SK-N-SH treated with all-trans-retinoic acid at 6 μM for 48 hours (cell line): ENCODE data around the gene THAP10.

Experiments used
- ATAC-seq: fragments of 200-7000 bp; cut with Tn5 transposase; 3 replicates; pipeline ENCODE4 v1.9.1; 2020; ENCODE audit warnings: mild to moderate bottlenecking, moderate library complexity
- ARNTL ChIP-seq: fragments of 450-650 bp; formaldehyde crosslinking; IDR thresholded peaks from 2 replicates; pipeline ENCODE4 v1.5.0; 2020; ENCODE audit warnings: low read depth, mild to moderate bottlenecking, moderate library complexity, borderline replicate concordance
- CREB5 ChIP-seq: fragments of 250-450 bp; sonication (Bioruptor Pico); IDR thresholded peaks from 2 replicates; pipeline ENCODE4 v1.5.1; 2020; ENCODE audit warnings: low read depth, mild to moderate bottlenecking, moderate library complexity
- CSDC2 ChIP-seq: fragments of 250-450 bp; sonication (Bioruptor Pico); IDR thresholded peaks from 2 replicates; pipeline ENCODE4 v1.5.0; 2020; ENCODE audit warnings: mild to moderate bottlenecking, moderate library complexity
- CSRNP3 ChIP-seq: fragments of 250-450 bp; sonication (Bioruptor Pico); IDR thresholded peaks from 2 replicates; pipeline ENCODE4 v1.5.1; 2021; ENCODE audit warnings: mild to moderate bottlenecking, moderate library complexity
- ISL1 ChIP-seq: fragments of 250-450 bp; sonication (Bioruptor Pico); IDR thresholded peaks from 2 replicates; pipeline ENCODE4 v2.1.2; 2022; ENCODE audit warnings: mild to moderate bottlenecking, moderate library complexity
- OSR1 ChIP-seq: fragments of 250-450 bp; sonication (Bioruptor Pico); IDR thresholded peaks from 2 replicates; pipeline ENCODE4 v1.8.0; 2022; ENCODE audit warnings: moderate library complexity, mild to moderate bottlenecking, inconsistent platforms
- PATZ1 ChIP-seq: fragments of 250-450 bp; sonication (Bioruptor Pico); IDR thresholded peaks from 2 replicates; pipeline ENCODE4 v1.8.0; 2020; ENCODE audit warnings: mild to moderate bottlenecking, moderate library complexity, borderline replicate concordance
- POU6F1 ChIP-seq: fragments of 250-450 bp; sonication (Bioruptor Pico); IDR thresholded peaks from 2 replicates; pipeline ENCODE4 v1.8.0; 2021; ENCODE audit warnings: low read depth, mild to moderate bottlenecking, moderate library complexity, borderline replicate concordance
- PPARA ChIP-seq: fragments of 250-450 bp; sonication (Bioruptor Pico); IDR thresholded peaks from 2 replicates; pipeline ENCODE4 v1.5.0; 2020; ENCODE audit warnings: mild to moderate bottlenecking, borderline replicate concordance
- RARB ChIP-seq: fragments of 250-450 bp; sonication (Bioruptor Pico); IDR thresholded peaks from 2 replicates; pipeline ENCODE4 v1.8.0; 2021; ENCODE audit warnings: mild to moderate bottlenecking, moderate library complexity
- SNAI2 ChIP-seq: fragments of 250-450 bp; sonication (Bioruptor Pico); IDR thresholded peaks from 2 replicates; pipeline ENCODE4 v1.5.0; 2020; ENCODE audit warnings: mild to moderate bottlenecking, moderate library complexity
- TCF4 ChIP-seq: fragments of 250-450 bp; sonication (Bioruptor Pico); IDR thresholded peaks from 2 replicates; pipeline ENCODE4 v1.8.0; 2021; ENCODE audit warnings: mild to moderate bottlenecking, moderate library complexity, borderline replicate concordance
- TSHZ2 ChIP-seq: fragments of 250-450 bp; sonication (Bioruptor Pico); IDR thresholded peaks from 2 replicates; pipeline ENCODE4 v1.5.0; 2020; ENCODE audit warnings: mild to moderate bottlenecking, moderate library complexity
- ZC3H10 ChIP-seq: fragments of 250-450 bp; sonication (Bioruptor Pico); IDR thresholded peaks from 2 replicates; pipeline ENCODE4 v1.5.1; 2021; ENCODE audit warnings: mild to moderate bottlenecking, moderate library complexity
- ZFP30 ChIP-seq: fragments of 450-650 bp; formaldehyde crosslinking; IDR thresholded peaks from 2 replicates; pipeline ENCODE4 v1.5.0; 2022; ENCODE audit warnings: mild to moderate bottlenecking, moderate library complexity
- ZNF565 ChIP-seq: fragments of 450-650 bp; formaldehyde crosslinking; conservative IDR thresholded peaks from 2 replicates; pipeline ENCODE4 v1.5.0; 2020; ENCODE audit warnings: low read depth, mild to moderate bottlenecking, moderate library complexity
- ZNF70 ChIP-seq: fragments of 450-650 bp; formaldehyde crosslinking; IDR thresholded peaks from 2 replicates; pipeline ENCODE4 v1.5.0; 2020; ENCODE audit warnings: mild to moderate bottlenecking, moderate library complexity
- ZNF8 ChIP-seq: fragments of 450-650 bp; formaldehyde crosslinking; IDR thresholded peaks from 2 replicates; pipeline ENCODE4 v1.5.0; 2020; ENCODE audit warnings: mild to moderate bottlenecking, moderate library complexity

THAP10 gene

GRCh38 chr15:70923311-70924080 is 31.3 kb upstream of the THAP10 start:
- no peak for TF ChIP-seq CREB5 (CRISPR knock-in tag)
- TF ChIP-seq RARB (CRISPR knock-in tag), result no peak
- no peak for TF ChIP-seq CSRNP3 (CRISPR knock-in tag)
- TF ChIP-seq CSDC2 (CRISPR knock-in tag), result no peak
- no peak for TF ChIP-seq ZFP30
- no peak for TF ChIP-seq PATZ1 (CRISPR knock-in tag)
- TF ChIP-seq TSHZ2 (CRISPR knock-in tag), result no peak
- TF ChIP-seq ISL1 (CRISPR knock-in tag), result no peak
- TF ChIP-seq ZC3H10 (CRISPR knock-in tag), result no peak
- TF ChIP-seq PPARA (CRISPR knock-in tag), result no peak
- TF ChIP-seq ARNTL (CRISPR knock-in tag), result no peak
- TF ChIP-seq, all 23 proteins: peak for 0
- ATAC-seq, result no peak

- ATAC-seq, result no peak
- TF ChIP-seq ZNF8 (peak; percentile 93), SNAI2 (no peak)
These were observed 29.9 kb upstream of the THAP10 start for GRCh38 chr15:70922119-70922518.

- no peak for ATAC-seq
- TF ChIP-seq RARB (CRISPR knock-in tag), result no peak
- no peak for TF ChIP-seq ZNF565 (CRISPR knock-in tag)
- no peak for TF ChIP-seq POU6F1 (CRISPR knock-in tag)
- TF ChIP-seq SNAI2, result no peak
- no peak for TF ChIP-seq CSRNP3 (CRISPR knock-in tag)
- TF ChIP-seq TCF4, result no peak
- no peak for TF ChIP-seq CSDC2 (CRISPR knock-in tag)
- TF ChIP-seq TSHZ2 (CRISPR knock-in tag), result no peak
- TF ChIP-seq ZNF70 (CRISPR knock-in tag), result no peak
- TF ChIP-seq CREB5 (CRISPR knock-in tag), result no peak
- TF ChIP-seq OSR1 (CRISPR knock-in tag), result no peak
- TF ChIP-seq ZFP30, result no peak
These were observed 28.9 kb upstream of the THAP10 start for GRCh38 chr15:70920981-70921696.
